Prostate gland (tissue), 2 donors: ENCODE measurements around the gene OLFM3. TPM values are rescaled to one million over a fixed set of nuclear protein-coding genes. Genes with fewer than 3 reads are reported as not detected.

ENCODE experiments used
- DNase-seq: peaks from one replicate; pipeline ENCODE4 v3.0.0-alpha.2; 2019; ENCODE audit warnings: low spot score
- H3K27ac ChIP-seq, 2 donors: fragments of 200-600 bp; sonication (generic); 2 replicates each; pipeline ENCODE4 v1.5.1; 2017 to 2019
- H3K27me3 ChIP-seq: fragments of 200-600 bp; sonication (generic); replicated peaks from 2 replicates; pipeline ENCODE4 v1.5.1; 2019; ENCODE audit not compliant: insufficient read depth
- H3K36me3 ChIP-seq, 2 donors: fragments of 200-600 bp; sonication (generic); 1 replicate in 1 of 2; 2 replicates in 1 of 2; pipeline versions ENCODE4 v1.5.1 to v1.8.1; 2017 to 2019
- H3K4me1 ChIP-seq: fragments of 200-600 bp; sonication (generic); replicated peaks from 2 replicates; pipeline ENCODE4 v1.5.1; 2019
- H3K4me3 ChIP-seq, 2 donors: fragments of 200-600 bp; sonication (generic); 2 replicates each; pipeline ENCODE4 v1.5.1; 2017 to 2019
- H3K9me3 ChIP-seq: fragments of 200-600 bp; sonication (generic); 2 replicates; pipeline ENCODE4 v1.5.1; 2017
- POLR2A ChIP-seq: fragments of 450-650 bp; IDR thresholded peaks from one replicate; pipeline ENCODE4 v1.6.1; 2016; ENCODE audit warnings: antibody characterized with exemption, mild to moderate bottlenecking
- POLR2AphosphoS5 ChIP-seq: sonication (generic); formaldehyde crosslinking; IDR thresholded peaks from one replicate; pipeline ENCODE4 v1.6.1; 2017; ENCODE audit warnings: antibody characterized with exemption
- WGBS: methylation state at CpG from one replicate; pipeline ENCODE4 v1.1.5; 2018; 5-methylcytosine and 5-hydroxymethylcytosine counted together
- intact Hi-C: fragments of 100-400 bp; cut with DNase I; formaldehyde crosslinking; loops from one replicate; pipeline ENCODE4 v1.14.2; 2022
- total RNA-seq, 2 donors: library from RNA; depleted of rRNA; stranded (reverse); fragments of >200 nt; gene quantifications; one replicate each; pipeline ENCODE4 v1.1.0, GENCODE V29; 2016
- TF ChIP-seq, protein P1 (sequence below), 4 experiments: fragments of 200-600 bp in 2 of 4; fragments of 450-650 bp in 2 of 4; sonication (generic) in 2 of 4; IDR thresholded peaks; 1 replicate in 3 of 4; 2 replicates in 1 of 4; pipeline ENCODE4 v1.5.1; 2016 to 2019; ENCODE audit warnings: antibody characterized with exemption in 4 of 4, mild to moderate bottlenecking in 2 of 4, moderate library complexity in 2 of 4

Gene OLFM3
- total RNA-seq, 2 donors from 2014 or later: not detected

DNA sequence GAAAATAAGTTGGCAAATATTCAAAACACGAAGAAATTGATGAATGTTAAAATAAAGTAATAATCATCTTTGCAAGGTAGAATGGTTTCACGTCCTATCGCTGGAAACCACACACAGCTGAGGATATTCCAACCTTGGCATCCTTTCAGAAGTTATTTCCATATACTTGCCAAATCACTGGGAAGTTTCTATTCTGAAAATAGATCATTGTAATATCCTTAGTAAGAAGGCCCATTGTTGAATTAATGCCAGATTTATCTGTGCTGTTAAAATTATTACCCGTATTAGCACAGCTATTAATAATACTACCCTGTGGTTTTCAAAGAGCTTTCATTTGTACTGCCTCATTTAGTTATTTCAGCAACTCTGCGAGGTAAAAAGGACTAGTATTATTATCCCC lies 81.1 kb downstream of the OLFM3 start:
- Histone ChIP-seq H3K36me3 (no peaks in the 10 kb centered on the region), H3K9me3 (no peaks in the 10 kb centered on the region), H3K27ac (no peak overlapping the region), H3K4me3 (no peak overlapping the region), H3K4me1 (no peaks in the 10 kb centered on the region), H3K27me3 (no peaks in the 10 kb centered on the region)
- no peak for DNase-seq
- WGBS: 54% methylated on average over 5 of the region's 5 CpGs
- intact Hi-C loops: no loop called here
- no peak for TF ChIP-seq POLR2A
- TF ChIP-seq POLR2AphosphoS5: no peak
- TF ChIP-seq, protein P1, sequence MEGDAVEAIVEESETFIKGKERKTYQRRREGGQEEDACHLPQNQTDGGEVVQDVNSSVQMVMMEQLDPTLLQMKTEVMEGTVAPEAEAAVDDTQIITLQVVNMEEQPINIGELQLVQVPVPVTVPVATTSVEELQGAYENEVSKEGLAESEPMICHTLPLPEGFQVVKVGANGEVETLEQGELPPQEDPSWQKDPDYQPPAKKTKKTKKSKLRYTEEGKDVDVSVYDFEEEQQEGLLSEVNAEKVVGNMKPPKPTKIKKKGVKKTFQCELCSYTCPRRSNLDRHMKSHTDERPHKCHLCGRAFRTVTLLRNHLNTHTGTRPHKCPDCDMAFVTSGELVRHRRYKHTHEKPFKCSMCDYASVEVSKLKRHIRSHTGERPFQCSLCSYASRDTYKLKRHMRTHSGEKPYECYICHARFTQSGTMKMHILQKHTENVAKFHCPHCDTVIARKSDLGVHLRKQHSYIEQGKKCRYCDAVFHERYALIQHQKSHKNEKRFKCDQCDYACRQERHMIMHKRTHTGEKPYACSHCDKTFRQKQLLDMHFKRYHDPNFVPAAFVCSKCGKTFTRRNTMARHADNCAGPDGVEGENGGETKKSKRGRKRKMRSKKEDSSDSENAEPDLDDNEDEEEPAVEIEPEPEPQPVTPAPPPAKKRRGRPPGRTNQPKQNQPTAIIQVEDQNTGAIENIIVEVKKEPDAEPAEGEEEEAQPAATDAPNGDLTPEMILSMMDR (IDR thresholded peaks at IDR 0.05): no peak

- Histone ChIP-seq H3K27ac (no peak overlapping the region), H3K36me3 (no peaks in the 10 kb centered on the region), H3K4me3 (no peak overlapping the region), H3K9me3 (no peaks in the 10 kb centered on the region), H3K4me1 (no peaks in the 10 kb centered on the region), H3K27me3 (no peaks in the 10 kb centered on the region)
- DNase-seq: no peak
- 94% methylated on average over 4 of the region's 4 CpGs for WGBS
- intact Hi-C loops: no loop called here
- TF ChIP-seq, protein P1 (IDR thresholded peaks at IDR 0.05): no peak
These were observed 82.1 kb downstream of the OLFM3 start for GRCh38 chr1:101914473-101915242.

GRCh38 chr1:101911894-101912293 lies 84.8 kb downstream of the OLFM3 start:
- intact Hi-C loops: no loop called here
- Histone ChIP-seq H3K4me1 (no peaks in the 10 kb centered on the region), H3K36me3 (no peaks in the 10 kb centered on the region), H3K9me3 (no peaks in the 10 kb centered on the region), H3K27ac (no peak overlapping the region), H3K4me3 (no peak overlapping the region), H3K27me3 (no peaks in the 10 kb centered on the region)
- TF ChIP-seq POLR2A (no peak), POLR2AphosphoS5 (no peak)
- TF ChIP-seq, protein P1 (IDR thresholded peaks at IDR 0.05): no peak
- 83% methylated on average over 5 of the region's 5 CpGs for WGBS
- no peak for DNase-seq

DNA sequence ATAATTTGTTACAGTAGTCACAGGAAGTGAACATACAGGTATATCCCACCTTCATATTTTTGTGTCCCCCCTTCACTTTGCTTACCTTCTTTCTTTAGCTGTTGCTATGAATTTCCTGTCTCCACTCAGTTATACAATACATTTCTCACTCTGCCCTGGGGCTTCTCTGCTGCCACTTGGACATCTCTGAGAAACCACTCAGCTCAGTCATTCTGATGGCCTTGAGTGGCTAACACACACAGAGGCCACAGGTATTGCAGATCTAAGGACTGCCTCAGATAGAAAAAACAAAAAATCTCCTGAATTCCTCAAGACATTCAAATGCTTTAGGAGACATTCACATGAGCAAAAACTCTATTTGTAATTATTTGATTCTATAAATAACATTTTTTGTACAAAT lies 87.7 kb downstream of the OLFM3 start:
- Histone ChIP-seq H3K4me1 (no peaks in the 10 kb centered on the region), H3K9me3 (no peaks in the 10 kb centered on the region), H3K27ac (no peak overlapping the region), H3K4me3 (no peak overlapping the region), H3K36me3 (no peaks in the 10 kb centered on the region), H3K27me3 (no peaks in the 10 kb centered on the region)
- TF ChIP-seq POLR2A (no peak), POLR2AphosphoS5 (no peak)
- TF ChIP-seq, protein P1 (IDR thresholded peaks at IDR 0.05): no peak
- intact Hi-C loops: no loop called here
- no peak for DNase-seq

- no peaks in the 10 kb centered on the region for H3K27me3 ChIP-seq
- intact Hi-C loops: no loop called here
- H3K9me3 ChIP-seq: no peaks in the 10 kb centered on the region
- DNase-seq: no peak
- H3K36me3 ChIP-seq: no peaks in the 10 kb centered on the region
- H3K4me1 ChIP-seq: no peaks in the 10 kb centered on the region
- 50% methylated on average over 2 of the region's 2 CpGs for WGBS
- H3K27ac ChIP-seq: no peak overlapping the region
- TF ChIP-seq POLR2A (no peak), POLR2AphosphoS5 (no peak)
- TF ChIP-seq, protein P1 (IDR thresholded peaks at IDR 0.05): no peak
- H3K4me3 ChIP-seq: no peak overlapping the region
These were observed 89.5 kb downstream of the OLFM3 start for GRCh38 chr1:101907264-101907663.
